Central memory CD8-positive, alpha-beta T cell (primary cell): ENCODE results near the gene STAT5B.
"Not testable (repeated sequence)": the region's sequence is repeated elsewhere in the genome, so short reads cannot be mapped to it uniquely, and the experiment has no call there.

ENCODE experiments used
- ATAC-seq: fragments of 150-1000 bp; cut with Tn5 transposase; replicated peaks from 2 replicates; pipeline ENCODE4 v1.10.0; 2022; ENCODE audit warnings: mild to moderate bottlenecking, moderate FRiP score, moderate number of reproducible peaks; ENCODE audit not compliant: poor library complexity, severe bottlenecking; ENCODE audit errors: extremely low read depth
- DNase-seq, 2 donors: peaks; one replicate each; pipeline ENCODE4 v3.0.0; 2021; ENCODE audit warnings: low spot score in 2 of 2
- H3K27ac Mint-ChIP-seq: one replicate; pipeline ENCODE4 v1.8.0; 2022; ENCODE audit warnings: low read depth, mild to moderate bottlenecking, moderate library complexity, mixed read lengths
- H3K27me3 Mint-ChIP-seq: one replicate; pipeline ENCODE4 v1.8.0; 2022; ENCODE audit warnings: mixed read lengths
- H3K36me3 Mint-ChIP-seq: one replicate; pipeline ENCODE4 v1.8.0; 2022; ENCODE audit warnings: mild to moderate bottlenecking, moderate library complexity, mixed read lengths; ENCODE audit not compliant: insufficient read depth
- H3K4me1 Mint-ChIP-seq: one replicate; pipeline ENCODE4 v1.8.0; 2022; ENCODE audit warnings: mixed read lengths
- H3K4me3 Mint-ChIP-seq: one replicate; pipeline ENCODE4 v1.8.0; 2022; ENCODE audit warnings: mild to moderate bottlenecking, moderate library complexity, mixed read lengths
- H3K9me3 Mint-ChIP-seq: one replicate; pipeline ENCODE4 v1.8.0; 2022; ENCODE audit warnings: mixed read lengths

The STAT5B gene

DNA sequence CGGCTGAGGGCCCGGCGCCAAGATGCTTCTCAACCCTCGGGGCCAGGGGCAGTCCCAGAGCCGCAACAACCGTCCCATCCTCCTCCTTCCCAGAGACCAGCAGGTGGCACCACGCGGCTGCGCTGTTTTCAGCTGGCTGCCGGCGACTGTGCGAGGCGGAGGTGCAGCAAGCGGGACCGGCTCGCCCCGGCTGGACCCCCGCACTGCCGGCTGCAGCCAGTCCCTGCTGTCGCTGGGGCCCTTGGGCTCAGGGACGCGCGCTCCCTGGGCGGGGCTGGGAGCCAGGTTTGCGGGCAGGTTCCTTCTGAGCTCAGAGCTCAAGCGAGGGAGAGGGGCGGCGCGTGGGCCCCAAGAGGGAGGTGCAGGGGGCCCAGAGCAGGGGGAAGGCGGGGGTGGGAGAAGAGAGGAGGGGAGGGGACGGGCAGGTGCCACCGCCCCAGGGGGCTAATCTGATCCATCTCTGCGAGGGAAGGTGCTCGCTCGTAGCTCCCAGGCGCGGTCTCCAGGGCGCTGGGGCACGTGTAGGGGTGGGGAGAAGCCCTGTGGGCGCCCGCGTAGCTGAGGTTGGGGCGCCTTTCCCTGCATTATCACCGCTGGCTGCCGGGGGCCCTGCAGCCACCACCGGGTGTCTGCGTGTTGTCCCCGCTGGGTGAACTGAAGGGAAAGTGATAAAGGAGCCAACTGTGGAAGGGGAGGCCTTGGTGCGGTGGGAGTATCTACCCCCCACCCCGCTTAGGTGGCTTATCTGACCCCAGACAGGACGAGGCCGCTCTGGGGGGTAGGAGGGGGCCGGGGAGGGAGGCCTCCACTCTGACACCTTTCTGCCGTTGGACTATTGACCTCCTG is 36.3 kb upstream of the STAT5B start:
- ATAC-seq: peak; percentile 71
- H3K4me1 Mint-ChIP-seq: peaks cover 43% of the 10 kb centered on the region
- H3K27ac Mint-ChIP-seq: peak overlapping the region; percentile 46
- H3K9me3 Mint-ChIP-seq: no peaks in the 10 kb centered on the region
- DNase-seq: peak; percentile 57 to 59
- H3K36me3 Mint-ChIP-seq: peaks cover 45% of the 10 kb centered on the region
- no peaks in the 10 kb centered on the region for H3K27me3 Mint-ChIP-seq
- H3K4me3 Mint-ChIP-seq: peak overlapping the region; percentile 52

DNA sequence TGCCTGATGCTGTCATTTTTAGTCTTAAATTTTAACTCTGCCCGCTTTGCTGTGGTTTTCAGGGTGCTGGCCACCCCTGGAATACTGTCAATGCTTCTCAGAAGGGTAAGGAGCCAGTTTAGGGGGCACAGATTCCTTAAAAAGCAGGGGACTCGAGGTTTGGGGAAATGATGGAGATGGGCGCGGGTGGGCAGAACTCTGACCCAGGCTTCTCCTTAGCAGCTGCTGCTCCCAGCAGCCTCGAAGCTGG is 35.8 kb upstream of the STAT5B start:
- peaks cover 43% of the 10 kb centered on the region for H3K36me3 Mint-ChIP-seq
- peaks cover 43% of the 10 kb centered on the region for H3K4me1 Mint-ChIP-seq
- peak overlapping the region; percentile 52 for H3K4me3 Mint-ChIP-seq
- DNase-seq: no peak
- ATAC-seq: no peak
- peak overlapping the region; percentile 83 for H3K27ac Mint-ChIP-seq
- no peaks in the 10 kb centered on the region for H3K9me3 Mint-ChIP-seq
- no peaks in the 10 kb centered on the region for H3K27me3 Mint-ChIP-seq

DNA sequence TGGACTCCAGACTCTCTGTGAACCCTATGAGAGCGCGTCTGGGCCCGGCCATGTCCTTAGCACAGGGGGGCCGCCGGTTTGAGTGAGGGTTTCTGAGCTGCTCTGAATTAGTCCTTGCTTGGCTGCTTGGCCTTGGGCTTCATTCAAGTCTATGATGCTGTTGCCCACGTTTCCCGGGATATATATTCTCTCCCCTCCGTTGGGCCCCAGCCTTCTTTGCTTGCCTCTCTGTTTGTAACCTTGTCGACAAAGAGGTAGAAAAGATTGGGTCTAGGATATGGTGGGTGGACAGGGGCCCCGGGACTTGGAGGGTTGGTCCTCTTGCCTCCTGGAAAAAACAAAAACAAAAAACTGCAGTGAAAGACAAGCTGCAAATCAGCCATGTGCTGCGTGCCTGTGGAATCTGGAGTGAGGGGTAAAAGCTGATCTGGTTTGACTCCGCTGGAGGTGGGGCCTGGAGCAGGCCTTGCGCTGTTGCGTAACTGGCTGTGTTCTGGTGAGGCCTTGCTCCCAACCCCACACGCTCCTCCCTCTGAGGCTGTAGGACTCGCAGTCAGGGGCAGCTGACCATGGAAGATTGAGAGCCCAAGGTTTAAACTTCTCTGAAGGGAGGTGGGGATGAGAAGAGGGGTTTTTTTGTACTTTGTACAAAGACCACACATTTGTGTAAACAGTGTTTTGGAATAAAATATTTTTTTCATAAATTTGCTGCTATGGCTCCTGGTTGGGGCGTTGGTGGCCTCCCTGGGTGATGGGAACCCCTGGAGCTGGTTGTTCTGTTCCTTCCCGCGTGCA is 35.2 kb upstream of the STAT5B start:
- Mint-ChIP-seq H3K4me3 (peak overlapping the region; percentile 52), H3K9me3 (no peaks in the 10 kb centered on the region), H3K27me3 (no peaks in the 10 kb centered on the region), H3K4me1 (peaks cover 43% of the 10 kb centered on the region), H3K36me3 (peaks cover 44% of the 10 kb centered on the region), H3K27ac (peak overlapping the region; percentile 83)
- DNase-seq (no peak), ATAC-seq (no peak)

DNA sequence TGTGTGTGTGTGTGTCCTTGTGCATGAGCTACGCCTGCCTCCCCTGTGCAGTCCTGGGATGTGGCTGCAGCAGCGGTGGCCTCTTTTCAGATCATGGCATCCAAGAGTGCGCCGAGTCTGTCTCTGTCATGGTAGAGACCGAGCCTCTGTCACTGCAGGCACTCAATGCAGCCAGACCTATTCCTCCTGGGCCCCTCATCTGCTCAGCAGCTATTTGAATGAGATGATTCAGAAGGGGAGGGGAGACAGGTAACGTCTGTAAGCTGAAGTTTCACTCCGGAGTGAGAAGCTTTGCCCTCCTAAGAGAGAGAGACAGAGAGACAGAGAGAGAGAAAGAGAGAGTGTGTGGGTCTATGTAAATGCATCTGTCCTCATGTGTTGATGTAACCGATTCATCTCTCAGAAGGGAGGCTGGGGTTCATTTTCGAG is 34.6 kb upstream of the STAT5B start:
- ATAC-seq (no peak), DNase-seq (no peak)
- Mint-ChIP-seq H3K9me3 (no peaks in the 10 kb centered on the region), H3K27me3 (no peaks in the 10 kb centered on the region), H3K4me3 (peak overlapping the region; percentile 52), H3K36me3 (peaks cover 48% of the 10 kb centered on the region), H3K4me1 (peaks cover 48% of the 10 kb centered on the region), H3K27ac (peak overlapping the region; percentile 83)

DNA sequence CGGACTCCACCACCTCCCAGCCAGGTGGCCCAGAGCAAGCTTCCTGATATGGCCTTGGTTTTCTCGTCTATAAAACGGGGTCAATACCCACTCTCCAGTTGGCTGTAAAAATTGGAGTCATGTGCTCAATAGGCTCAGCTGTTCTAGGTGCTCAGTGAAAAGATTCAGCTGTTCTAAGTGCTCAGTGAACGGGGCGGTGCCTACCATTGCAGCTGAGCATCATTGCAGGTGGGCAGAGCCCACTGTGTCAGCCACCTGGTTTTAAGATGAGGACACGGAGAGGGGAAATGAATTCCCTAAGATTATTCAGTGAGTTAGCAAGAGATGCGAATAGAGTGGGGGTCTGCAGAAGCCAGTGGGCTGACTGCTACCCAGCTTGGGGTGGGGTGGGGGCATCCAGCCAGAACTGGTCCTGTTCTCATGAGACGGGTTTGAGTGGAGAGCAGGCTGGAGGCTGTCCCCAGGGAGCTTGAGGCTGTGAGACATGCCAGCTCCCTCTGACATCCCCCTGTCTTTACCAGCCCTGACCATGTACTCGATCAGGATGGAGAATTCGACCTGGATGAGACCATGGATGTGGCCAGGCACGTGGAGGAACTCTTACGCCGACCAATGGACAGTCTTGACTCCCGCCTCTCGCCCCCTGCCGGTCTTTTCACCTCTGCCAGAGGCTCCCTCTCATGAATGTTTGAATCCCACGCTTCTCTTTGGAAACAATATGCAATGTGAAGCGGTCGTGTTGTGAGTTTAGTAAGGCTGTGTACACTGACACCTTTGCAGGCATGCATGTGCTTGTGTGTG is 34.0 kb upstream of the STAT5B start:
- Mint-ChIP-seq H3K4me3 (peak overlapping the region; percentile 52), H3K27me3 (no peaks in the 10 kb centered on the region), H3K4me1 (peaks cover 42% of the 10 kb centered on the region), H3K36me3 (peaks cover 42% of the 10 kb centered on the region), H3K27ac (peak overlapping the region; percentile 83), H3K9me3 (no peaks in the 10 kb centered on the region)
- ATAC-seq: no peak
- no peak for DNase-seq

DNA sequence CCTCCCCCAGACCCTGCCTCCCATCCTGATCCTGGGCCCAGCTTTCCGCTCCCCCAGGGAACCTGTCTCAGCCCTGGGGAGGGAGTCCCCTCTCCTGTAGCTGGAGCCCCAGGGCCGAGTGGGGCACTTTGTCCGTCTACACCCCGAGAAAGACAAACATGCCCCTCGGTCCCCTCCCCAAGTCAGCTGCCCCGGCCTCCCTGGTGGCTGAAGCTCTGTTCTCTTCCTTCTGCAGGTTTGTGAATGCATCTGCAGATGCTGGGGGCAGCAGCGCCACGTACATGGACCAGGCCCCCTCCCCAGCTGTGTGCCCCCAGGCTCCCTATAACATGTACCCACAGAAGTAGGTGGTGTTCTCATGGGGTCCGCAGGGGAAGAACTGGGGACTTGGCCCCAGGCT is 33.0 kb upstream of the STAT5B start:
- ATAC-seq: no peak
- H3K27ac Mint-ChIP-seq: peak overlapping the region; percentile 73
- H3K4me3 Mint-ChIP-seq: peak overlapping the region; percentile 26
- peaks cover 38% of the 10 kb centered on the region for H3K4me1 Mint-ChIP-seq
- peaks cover 48% of the 10 kb centered on the region for H3K36me3 Mint-ChIP-seq
- H3K27me3 Mint-ChIP-seq: no peaks in the 10 kb centered on the region
- no peak for DNase-seq
- H3K9me3 Mint-ChIP-seq: no peaks in the 10 kb centered on the region

DNA sequence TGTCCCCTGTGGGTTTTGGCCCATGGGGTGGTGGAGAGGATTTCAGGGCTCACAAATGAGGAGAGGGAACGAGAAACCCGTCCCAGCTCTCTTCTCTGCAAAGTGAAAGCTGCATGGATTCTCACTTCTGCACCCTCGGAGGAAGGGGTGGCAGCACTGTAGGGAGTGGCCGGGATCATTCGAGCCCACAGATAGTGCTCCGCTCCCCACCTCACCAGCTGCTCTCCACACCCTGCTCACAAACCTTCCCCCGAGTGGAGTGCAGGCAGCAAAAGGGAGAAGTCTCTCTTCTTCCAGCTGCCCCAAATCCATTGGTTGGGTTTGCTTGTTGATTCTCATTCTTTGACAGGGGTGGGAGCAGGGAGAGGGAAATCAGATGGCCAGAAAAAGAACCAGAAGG is 32.3 kb upstream of the STAT5B start:
- Mint-ChIP-seq H3K4me3 (no peak overlapping the region), H3K27ac (no peak overlapping the region), H3K4me1 (peaks cover 31% of the 10 kb centered on the region), H3K27me3 (no peaks in the 10 kb centered on the region), H3K9me3 (no peaks in the 10 kb centered on the region), H3K36me3 (peaks cover 53% of the 10 kb centered on the region)
- DNase-seq: no peak
- no peak for ATAC-seq

DNA sequence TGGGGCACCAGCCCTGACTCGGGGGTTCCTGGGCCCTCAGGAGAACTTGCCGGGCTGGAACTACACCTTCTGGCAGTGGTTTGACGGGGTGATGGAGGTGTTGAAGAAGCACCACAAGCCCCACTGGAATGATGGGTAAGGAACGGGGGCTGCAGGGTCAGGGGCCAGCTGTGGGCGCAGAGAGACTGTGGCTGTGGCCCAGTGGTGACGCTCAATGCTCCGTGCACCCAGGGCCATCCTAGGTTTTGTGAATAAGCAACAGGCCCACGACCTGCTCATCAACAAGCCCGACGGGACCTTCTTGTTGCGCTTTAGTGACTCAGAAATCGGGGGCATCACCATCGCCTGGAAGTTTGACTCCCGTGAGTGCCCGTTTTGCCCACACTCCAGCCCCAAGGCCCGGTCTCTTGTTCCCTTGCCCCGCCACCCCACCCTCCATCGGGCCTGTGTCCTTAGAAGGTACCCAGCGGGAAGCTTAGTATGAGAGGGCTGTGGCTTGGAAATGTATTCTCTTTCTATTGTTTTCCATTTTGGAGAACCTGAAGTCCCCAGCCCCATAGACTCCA is 31.3 kb upstream of the STAT5B start:
- Mint-ChIP-seq H3K4me3 (no peak overlapping the region), H3K27me3 (no peaks in the 10 kb centered on the region), H3K27ac (peak overlapping the region; percentile 25), H3K4me1 (peaks cover 26% of the 10 kb centered on the region), H3K36me3 (peaks cover 57% of the 10 kb centered on the region), H3K9me3 (no peaks in the 10 kb centered on the region)
- DNase-seq (no peak), ATAC-seq (no peak)

DNA sequence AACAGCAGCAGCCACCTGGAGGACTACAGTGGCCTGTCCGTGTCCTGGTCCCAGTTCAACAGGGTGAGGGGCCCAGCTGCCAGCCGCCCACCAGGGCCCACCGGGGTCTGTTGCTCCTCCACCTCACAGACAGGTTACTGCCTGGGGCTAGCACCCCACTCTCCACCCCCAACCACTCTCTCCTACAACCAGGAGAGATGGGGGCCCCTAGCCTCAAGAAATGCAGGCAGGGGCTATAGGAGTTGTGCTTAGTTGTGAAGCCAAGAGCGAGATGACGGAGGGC is 30.1 kb upstream of the STAT5B start:
- Mint-ChIP-seq H3K9me3 (no peaks in the 10 kb centered on the region), H3K36me3 (peaks cover 62% of the 10 kb centered on the region), H3K4me3 (no peak overlapping the region), H3K4me1 (peaks cover 17% of the 10 kb centered on the region), H3K27ac (no peak overlapping the region), H3K27me3 (no peaks in the 10 kb centered on the region)
- ATAC-seq (no peak), DNase-seq (no peak)

DNA sequence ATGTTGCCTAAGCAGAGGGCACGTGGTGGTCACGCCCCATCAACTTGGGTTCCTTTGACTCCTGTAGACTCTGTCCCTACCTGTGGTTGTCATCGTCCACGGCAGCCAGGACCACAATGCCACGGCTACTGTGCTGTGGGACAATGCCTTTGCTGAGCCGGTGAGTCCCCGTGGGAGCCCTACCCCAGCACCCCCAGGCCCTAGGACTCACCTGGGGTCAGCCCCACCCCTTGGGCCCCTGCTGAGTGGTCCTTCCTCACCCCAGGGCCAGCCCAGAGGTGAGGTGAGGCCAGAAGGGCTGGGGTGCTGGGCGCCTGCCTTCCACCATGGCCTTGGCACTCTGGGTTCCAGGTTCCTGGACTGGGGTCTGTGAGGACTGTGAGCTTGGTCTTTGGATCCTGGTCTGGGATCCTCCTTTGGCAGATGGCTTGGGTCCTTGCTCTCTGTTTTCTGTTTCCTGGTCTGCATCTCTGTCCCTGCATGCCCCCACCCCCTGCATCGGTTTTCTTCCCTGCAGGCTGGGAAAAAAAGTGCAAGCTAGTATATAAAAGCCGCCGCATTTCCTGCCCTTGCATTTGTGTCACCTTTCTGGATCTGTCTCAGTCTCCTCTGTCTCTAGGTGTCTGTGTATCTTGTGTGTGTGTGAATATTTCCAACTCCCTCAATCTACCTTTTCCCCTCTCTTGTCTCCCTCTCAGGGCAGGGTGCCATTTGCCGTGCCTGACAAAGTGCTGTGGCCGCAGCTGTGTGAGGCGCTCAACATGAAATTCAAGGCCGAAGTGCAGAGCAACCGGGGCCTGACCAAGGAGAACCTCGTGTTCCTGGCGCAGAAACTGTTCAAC is 29.6 kb upstream of the STAT5B start:
- Mint-ChIP-seq H3K4me1 (peaks cover 12% of the 10 kb centered on the region), H3K36me3 (peaks cover 61% of the 10 kb centered on the region)

DNA sequence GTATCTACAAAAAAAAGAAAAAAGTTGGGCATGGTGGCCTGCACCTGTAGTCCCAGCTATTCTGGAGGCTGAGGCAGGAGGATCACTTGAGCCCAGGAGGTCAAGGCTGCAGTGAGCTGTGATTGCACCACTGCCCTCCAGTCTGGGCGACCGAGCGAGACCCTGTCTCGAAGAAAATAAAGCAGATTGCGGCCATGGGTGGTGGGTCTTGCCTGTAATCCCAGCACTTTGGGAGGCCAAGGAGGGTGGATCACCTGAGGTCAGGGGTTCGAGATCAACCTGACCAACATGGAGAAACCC is 28.8 kb upstream of the STAT5B start:
- Mint-ChIP-seq H3K27ac (peak overlapping the region; percentile 74), H3K36me3 (peaks cover 54% of the 10 kb centered on the region)
- not testable (repeated sequence) for ATAC-seq, DNase-seq, H3K4me1 Mint-ChIP-seq, H3K27me3 Mint-ChIP-seq, H3K4me3 Mint-ChIP-seq, H3K9me3 Mint-ChIP-seq

More for the DNA sequence above, 29.6 kb upstream of the STAT5B start:
- Mint-ChIP-seq H3K9me3 (no peaks in the 10 kb centered on the region), H3K27me3 (no peaks in the 10 kb centered on the region), H3K27ac (no peak overlapping the region), H3K4me3 (no peak overlapping the region)
- no peak for DNase-seq
- no peak for ATAC-seq
